Activated CD8-positive, alpha-beta memory T cell treated with anti-CD3 and anti-CD28 coated beads, Interleukin-2, amount 50 U/mL, for 48 hours (primary cell): Measurements from ENCODE around the gene CCDC197.

Experiments used
- DNase-seq: peaks from one replicate; pipeline ENCODE4 v3.0.0-alpha.2; 2020

CCDC197 gene

GRCh38 chr14:93997082-93997481, at the start of gene CCDC197:
TSS of gene CCDC197 (plus strand) at chr14:93997301. CDS start at chr14:93998132, 831 bp downstream.
- no peak for DNase-seq

GRCh38 chr14:93949511-93950075, 47.5 kb upstream of the CCDC197 start:
- no peak for DNase-seq

DNA sequence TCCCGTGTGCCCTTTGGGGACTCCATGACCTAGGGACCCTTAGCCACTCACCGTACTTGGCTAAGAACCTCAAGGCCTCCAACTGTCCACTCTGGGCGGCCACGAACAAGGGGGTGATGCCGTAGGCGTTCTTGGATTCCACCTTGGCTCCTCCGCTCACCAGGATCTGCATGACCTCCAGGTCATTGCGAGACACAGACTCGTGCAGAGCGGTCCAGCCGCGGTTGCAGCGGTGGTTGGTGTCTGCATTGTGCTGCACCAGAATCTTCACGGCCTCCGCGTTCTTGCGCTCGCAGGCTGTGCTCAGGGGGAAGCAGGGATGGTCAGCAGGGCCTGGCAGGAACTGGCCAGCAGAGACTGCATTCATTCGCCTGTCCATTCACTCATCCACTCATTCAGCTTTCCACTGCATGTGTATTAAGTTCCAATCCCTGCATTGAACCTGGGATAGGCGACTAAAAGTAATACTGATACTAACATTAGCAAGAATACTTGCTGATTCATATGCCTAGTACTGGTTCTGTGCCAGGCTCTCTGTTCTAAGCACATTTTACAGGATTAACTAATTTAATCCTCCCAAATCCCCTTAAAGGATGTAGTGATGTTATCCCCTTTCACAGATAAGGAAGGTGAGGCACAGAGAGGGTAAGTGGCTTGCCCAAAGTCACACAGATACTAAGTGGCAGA, 46.0 kb upstream of the CCDC197 start:
- DNase-seq = no peak

GRCh38 chr14:93951635-93952540, 45.2 kb upstream of the CCDC197 start:
- DNase-seq = no peak

- DNase-seq = no peak
Measured at GRCh38 chr14:93952829-93953228, 44.3 kb upstream of the CCDC197 start.

GRCh38 chr14:93953263-93953662, 43.8 kb upstream of the CCDC197 start:
- no peak for DNase-seq

- DNase-seq = no peak
Measured at GRCh38 chr14:93953739-93954515, 43.2 kb upstream of the CCDC197 start.

DNA sequence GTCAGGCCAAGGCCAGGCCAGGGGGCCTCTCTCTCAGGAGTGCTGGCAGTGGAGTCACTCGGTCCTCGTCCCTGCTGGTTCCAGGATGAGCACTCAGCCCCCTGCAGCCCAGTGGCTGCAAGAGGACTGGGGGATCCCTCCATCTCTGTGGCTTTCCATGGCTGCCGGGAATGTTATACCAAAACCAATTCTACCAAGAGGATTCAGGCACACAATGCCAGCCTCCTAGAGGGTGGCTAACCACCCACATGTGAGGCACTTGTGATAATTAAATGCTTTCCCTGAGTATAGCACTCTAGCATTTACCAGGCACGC, 42.6 kb upstream of the CCDC197 start:
- no peak for DNase-seq

DNA sequence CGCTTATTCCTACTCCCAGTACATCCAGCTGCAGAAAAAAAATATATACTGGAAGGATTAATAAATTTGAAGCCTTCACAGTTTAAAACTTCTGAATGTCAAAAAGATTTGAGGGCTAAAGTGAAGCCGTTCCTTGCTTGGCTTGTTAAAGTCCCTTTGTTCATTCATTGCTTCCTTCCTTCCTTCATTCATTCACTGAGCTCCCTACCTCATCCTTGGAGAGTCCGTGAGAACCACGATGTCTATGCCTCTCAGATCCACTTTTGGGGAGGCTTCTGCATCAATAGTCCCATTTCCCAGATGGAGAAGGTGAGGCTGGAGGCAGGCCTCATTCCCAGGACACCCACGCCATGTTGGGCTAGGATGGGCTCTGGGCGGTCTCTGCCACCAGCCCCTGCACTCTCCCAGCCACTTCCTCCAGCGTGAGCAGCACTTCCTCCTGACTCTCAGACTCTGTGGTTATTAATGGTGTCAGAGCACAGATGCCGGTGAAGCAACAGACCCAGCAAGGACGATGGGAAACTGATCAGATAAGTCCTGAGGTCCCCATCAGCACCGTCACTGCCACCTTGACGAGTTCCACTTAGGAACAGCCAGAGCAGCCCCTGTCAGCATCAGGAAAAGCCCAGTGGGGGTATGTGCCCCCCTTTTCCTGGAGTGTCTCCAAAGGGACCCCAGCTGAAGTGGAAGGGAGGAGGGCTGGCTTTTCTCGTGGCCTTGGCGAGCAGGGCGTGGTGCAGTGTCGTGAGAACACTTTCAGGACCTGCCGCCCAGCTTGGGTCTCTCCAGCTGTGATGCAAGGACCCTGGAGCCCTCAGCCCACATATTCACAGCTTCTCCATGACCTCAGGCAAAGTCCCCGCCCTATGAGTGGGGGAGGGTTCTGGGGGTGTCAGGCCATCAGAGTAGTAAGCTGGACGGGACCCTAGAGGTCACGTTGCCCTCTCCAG, 41.9 kb upstream of the CCDC197 start:
- DNase-seq = peak; percentile 77

DNA sequence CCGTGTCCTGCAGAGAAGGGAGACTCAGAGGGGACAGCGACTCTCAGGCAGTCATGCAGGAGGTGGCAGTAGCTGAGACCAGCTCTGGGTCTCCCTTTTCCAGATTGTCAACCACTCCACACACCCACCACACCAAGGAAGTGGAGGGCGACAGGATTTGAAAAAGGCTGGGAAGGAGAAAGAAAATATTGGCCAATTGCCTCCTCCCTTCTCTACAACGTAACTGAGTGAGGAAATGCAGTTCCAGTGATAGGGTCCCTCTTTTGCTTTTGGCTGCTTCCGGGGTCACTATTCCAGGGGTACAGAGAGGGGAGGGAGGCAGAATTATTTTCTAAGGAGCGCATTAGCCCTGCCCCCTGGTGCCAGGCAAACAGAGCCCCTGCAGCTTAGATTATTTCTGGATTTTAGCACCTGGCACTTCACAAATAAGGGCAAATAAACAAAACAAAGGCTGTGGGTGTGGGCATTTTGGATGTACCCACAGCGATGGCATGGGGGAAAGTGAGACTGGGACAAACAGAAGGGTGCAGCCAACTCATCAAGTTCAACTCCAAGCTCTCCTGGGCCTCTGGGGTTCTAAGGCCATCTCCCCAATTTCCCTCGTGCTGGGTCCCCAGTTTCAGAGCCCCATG, 41.1 kb upstream of the CCDC197 start:
- DNase-seq = no peak

GRCh38 chr14:93956514-93957332, 40.4 kb upstream of the CCDC197 start:
- peak; percentile 70 for DNase-seq

DNA sequence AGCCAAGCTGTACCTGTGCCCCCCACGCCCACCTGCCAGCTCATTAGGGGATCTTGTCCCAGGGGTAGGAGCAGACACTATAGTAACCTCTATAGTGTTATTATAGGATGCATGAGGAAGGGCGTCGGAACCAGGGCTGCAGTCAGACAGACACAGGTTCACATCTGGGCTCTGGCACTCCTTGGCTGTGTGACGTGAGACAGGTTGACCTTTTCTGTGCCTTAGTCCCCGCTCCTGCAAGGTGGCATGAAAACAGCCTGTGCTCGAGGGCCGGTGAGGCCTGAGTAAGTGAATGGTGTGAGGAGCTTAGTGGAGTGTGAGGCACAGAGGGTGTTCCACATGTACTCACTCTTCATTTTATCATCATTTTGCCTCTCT, 39.8 kb upstream of the CCDC197 start:
- DNase-seq = no peak

DNA sequence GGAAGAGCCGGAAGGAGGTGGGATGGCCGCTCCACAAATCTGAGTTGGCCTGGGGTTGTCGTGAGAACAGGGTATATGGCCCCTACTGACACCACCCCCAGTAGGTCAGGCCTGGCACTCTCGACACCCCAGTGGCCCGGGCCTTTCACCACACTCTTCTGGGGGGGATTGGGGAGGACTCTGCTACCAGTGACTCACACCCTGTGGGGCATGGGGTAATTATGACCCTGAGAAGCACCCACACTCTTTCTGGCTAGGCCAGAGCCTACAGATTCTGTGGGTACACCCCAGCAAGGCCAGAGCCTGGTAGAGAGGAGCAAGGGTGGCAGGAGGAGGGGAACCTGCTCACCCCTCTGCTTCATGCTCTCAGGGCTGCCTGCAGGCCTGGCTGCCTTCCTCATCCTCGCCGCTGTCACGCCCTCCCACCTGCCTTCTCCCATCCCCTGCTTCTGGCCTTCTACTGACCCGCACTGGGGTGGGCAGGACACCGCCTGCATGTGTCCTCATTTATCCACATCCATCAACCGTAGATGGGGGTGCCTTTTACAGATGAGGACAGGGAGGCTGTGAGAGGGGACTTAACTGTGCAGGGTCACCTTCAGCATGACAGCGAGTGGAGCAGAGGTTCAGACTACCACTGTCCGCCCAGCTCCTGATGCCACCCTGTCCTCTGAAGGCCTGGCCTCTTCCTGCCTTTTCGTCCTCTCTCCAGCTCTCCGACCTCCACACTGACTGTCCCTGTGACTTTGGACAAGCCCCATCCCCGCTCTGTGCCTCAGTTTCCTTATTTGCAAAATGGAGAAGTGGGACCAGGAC, 39.1 kb upstream of the CCDC197 start:
- DNase-seq = peak; percentile 68

- DNase-seq = no peak
Measured at GRCh38 chr14:93958567-93959238, 38.4 kb upstream of the CCDC197 start.

DNA sequence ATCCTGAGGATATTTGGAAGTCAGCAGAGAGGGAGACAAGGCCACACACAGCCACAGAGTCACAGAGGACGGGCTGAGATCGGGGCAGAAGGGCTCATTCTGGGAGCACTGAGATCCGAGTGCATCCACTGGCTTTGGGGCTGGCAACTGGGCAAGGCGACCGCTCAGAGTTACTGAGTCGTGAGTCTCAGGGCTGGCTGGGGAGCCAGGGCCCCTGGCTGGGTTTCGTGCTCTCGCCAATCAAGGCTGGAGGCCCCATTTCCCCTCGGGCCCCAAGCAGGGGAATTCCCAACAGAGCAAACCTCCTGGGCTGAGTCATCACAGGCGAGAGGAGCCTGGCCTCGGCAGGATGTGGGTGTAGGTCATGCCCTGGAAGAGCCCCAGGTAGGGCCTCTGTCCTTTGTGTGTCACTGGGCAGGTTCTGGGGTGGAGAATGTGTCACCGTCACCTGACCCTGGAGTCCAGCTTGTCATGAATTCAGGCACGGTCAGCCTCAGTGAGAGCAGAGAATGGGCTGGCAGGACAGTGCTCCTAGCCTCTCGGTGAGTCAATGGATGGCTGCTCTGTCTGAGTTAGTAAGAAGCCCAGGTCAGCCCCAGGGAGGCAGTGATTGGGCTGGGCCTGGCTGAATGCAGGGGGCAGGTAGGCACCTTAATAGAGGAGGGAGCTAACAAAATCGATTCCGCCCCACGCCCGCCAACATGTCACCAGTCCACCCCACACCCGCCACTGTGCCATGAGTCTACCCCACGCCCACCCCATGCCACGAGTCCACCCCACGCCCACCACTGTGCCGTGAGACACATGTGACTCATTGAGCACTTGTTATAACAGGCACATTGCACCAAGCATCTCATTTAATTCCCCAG, 37.6 kb upstream of the CCDC197 start:
- peak; percentile 93 for DNase-seq

DNA sequence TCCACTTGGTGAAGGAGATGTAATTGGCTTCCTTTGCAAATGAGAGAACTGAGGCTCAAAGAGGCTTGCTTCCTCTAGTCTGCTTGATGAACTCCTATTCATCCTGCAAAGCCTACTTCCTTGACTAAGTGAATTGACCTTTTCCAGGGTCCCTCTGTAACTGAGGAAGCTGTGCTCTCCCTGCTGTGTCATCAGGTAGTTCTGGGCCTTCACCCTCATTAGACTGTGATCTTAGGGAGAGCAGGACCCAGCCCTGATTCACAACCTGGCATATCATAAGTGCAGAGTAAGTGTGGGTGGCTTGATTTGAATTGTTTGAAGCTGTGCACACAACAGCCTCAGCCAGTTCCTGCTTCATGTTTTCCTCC, 37.0 kb upstream of the CCDC197 start:
- peak; percentile 69 for DNase-seq

DNA sequence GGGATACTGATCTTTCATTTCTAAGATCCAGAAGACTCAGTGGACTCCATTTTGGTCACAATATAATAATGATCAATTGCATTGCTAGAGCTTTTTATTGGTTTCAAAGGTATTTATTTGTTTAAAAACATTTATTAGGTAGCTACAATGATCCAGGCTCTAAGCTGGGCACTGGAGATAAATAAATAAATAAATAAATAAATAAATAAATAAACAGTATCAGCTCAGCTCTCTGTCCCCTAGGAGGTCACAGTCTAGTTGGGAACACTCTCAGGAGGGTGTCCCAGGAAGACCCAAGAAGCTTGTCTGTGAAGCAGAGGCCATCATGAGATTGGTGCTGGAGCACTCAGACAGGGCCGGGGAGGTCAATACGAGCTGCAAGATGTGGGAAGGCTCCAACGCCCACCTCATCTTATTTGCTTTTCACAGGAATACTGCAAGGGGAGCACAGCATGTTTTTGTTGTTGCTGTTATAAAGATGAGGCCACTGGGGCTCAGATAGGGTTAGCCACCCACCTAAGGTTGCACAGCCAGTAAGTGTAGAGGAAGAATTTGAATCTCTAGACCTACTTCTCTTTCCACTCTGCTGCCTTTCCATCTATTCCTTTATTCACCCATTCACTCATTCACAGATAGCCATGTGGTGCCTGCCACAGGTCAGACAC, 36.2 kb upstream of the CCDC197 start:
- no peak for DNase-seq

DNA sequence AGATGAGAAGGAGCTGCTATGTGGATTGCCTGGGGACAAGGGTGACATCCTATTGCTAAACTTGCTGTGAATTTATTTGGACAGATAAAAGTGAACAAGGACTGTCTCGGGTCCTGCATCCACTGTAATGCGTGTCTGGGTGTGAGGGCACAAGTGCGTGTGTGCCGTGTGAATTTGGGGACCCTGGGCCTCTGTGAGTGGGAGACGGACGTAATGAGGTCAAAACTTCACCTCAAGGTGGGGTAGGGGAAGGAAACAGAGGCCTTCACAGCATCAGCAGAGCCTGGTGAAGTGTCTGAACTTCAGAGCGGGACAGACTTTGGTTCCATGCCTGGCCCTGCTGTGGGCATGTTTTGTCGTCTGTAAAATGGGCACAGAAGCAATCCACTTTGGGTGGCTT, 35.5 kb upstream of the CCDC197 start:
- no peak for DNase-seq
